ENCODE measurements around the gene MYH9.
"Not testable (repeated sequence)": the region's sequence is repeated elsewhere in the genome, so short reads cannot be mapped to it uniquely, and the experiment has no call there.

The MYH9 gene

DNA sequence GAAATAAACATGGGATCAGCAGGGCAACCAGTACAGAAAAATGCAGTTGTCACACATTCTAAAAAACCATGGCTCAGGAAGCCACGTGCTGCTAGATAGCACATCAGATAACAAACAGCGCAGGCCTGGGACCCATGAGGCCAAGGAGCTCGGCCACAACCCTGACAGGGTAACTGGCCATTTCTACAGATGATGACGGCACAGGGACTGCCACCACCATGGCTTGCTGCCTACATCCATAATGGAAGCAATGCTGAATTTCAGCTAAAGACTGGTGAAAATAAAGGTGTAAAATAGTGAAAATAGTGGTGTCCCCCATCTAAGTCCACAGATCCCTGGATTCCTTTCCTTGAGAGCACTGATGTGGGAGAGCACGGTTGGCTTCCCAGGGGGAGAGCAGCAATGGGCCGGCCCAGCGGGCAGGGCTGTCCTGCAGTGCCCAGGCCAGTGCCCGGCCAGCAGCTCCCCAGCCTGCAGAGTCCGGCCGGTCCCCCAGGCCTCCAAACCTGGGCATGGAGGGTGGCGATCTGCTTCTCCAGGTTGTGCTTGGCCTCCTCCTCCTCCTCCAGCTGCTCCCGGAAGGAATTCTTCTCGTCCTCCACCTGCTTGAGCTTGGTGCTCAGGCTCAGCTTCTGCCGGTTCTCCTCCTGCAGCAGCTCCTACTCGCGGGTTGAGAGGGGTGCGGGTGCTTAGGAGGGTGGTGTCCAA is 94.8 kb downstream of the MYH9 start:
- DNase-seq (ENCODE audit: low spot score): no peak

DNA sequence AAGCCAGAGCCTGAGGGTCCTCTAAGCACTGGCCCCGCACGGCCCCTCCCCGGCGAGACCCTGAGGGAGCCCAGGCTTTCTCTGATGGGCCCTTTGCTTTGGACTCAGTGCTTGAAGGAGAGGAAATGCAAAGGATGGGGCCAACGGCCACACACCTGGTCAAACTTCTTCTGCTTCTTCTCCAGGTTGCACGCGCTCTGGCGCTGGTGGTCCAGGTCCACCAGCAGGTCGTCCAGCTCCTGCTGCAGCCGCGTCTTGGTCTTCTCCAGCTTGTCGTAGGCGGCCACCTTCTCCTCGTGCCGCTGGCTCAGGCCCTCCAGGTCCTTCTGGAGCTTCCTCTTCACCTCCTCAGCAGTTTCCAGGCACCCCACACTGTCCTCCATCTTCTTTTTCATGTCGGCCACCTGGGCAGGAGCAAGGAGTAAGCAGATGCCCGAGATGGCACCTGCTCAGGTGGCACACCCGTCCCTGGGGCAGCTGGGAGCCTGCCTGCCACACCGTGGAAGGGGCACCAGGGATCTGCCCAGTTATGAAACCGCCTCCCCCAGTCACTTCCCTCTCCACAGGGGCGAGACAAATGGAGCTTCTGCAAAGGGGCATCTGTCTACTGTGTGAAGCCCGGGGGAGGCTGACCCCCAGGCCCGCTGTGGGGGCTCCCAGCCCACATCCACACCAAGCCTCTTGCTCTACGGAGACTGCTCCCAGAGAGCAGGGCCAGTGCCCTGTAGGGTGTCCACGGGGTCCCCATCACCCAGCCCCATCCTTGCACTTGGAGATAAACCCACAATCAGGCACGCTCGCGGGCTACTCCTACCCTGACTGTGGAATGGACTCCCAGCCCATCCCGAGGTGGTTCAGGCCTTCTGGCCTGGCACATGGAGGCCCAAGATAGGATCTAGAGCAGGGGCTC is 95.7 kb downstream of the MYH9 start:
- no peak for DNase-seq (ENCODE audit: low spot score)

DNA sequence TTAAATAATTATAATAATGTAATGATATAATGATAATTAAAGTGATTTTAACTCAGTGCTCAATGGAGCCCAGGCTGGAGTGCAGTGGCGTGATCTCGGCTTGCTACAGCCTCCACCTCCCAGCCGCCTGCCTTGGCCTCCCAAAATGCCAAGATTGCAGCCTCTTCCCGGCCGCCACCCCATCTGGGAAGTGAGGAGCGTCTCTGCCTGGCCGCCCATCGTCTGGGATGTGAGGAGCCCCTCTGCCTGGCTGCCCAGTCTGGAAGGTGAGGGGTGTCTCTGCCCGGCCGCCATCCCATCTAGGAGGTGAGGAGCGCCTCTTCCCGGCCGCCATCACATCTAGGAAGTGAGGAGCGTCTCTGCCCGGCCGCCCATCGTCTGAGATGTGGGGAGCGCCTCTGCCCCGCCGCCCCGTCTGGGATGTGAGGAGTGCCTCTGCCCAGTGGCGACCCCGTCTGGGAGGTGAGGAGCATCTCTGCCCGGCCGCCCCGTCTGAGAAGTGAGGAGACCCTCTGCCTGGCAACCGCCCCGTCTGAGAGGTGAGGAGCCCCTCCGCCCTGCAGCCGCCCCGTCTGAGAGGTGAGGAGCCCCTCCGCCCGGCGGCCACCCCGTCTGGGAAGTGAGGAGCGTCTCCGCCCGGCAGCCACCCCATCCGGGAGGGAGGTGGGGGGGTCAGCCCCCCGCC is 97.2 kb downstream of the MYH9 start:
- not testable (repeated sequence) for DNase-seq (ENCODE audit: low spot score)

DNA sequence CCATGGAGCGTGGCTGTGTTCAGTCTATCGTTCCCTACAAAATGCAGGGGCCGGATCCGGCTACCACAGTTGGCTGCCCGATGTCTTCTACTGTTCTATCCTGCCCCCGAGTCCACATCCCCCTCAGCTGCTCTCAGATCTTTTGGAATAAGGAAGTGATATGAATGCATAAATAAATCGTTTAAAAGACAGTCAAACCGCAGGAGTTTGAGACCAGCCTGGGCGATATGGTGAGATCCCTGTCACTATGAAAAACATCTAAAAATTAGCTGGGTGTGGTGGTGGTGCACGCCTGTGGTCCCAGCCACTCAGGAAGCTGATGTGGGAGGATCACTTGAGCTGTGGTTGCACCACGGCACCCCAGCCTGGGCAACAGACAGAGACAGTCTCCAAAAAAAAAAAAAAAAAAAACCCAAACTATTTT is 97.8 kb downstream of the MYH9 start:
- DNase-seq (ENCODE audit: low spot score): not testable (repeated sequence)

DNA sequence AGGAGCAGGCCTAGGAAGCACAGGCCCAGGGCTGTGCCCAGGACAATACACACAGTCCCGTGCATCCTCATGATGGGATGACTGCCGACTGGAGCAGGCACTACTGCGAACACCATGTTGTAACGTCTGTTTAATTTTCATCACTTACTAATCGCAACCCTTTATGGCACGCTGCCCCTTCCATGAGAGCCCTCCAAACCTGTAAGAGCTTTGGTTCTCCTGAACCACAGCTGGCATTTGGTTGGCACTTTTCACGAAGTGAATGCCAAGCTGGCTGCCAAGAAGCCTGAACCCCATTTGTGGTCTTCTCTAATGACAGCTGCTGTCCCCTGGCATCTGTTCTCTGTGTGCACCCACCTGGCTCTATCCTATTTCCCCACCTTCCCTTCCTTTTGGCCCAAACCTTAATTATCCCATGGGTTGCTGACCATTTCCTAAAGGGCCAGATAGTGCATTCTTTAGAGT is 98.3 kb downstream of the MYH9 start:
- DNase-seq (ENCODE audit: low spot score): no peak

DNA sequence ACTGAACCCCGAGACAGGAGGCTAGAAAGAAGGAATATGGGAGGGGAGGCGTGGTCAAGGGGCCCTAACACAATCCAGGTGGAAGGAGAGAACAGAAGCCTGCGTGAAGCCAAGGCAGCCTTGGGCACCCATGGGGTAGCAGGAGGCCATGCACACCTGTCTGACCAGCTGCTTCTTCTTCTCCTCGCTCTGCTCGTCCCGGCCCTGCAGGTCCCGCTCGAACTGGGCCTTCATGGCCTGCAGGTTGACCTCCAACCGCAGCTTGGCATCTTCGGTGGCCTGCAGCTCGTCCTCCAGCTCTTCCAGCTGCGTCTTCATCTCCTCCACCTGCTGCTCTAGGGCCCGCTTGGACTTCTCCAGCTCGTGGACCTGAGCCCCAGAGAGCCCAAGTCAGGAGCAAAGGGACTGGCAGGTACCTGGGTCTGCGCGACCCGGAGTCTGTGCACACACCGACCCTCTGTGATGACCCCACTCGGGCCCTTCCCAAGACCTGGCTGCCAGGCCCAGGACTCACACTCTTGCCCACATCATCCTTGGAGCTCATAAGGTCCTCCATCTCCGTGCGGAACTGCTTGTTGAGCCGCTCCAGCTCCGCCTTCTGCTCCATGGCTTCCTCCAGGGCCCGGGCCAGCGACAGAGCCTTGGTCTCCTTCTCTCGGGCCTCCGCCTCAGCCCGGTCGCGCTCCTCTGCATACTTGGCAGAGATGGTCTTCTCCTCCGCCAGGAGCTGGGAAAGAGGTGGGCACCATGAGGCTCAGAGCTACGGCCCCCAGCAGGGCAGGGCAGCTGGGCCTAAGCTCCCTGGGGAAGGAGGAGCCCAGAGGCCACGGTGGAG is 99.0 kb downstream of the MYH9 start:
- no peak for DNase-seq (ENCODE audit: low spot score)

DNA sequence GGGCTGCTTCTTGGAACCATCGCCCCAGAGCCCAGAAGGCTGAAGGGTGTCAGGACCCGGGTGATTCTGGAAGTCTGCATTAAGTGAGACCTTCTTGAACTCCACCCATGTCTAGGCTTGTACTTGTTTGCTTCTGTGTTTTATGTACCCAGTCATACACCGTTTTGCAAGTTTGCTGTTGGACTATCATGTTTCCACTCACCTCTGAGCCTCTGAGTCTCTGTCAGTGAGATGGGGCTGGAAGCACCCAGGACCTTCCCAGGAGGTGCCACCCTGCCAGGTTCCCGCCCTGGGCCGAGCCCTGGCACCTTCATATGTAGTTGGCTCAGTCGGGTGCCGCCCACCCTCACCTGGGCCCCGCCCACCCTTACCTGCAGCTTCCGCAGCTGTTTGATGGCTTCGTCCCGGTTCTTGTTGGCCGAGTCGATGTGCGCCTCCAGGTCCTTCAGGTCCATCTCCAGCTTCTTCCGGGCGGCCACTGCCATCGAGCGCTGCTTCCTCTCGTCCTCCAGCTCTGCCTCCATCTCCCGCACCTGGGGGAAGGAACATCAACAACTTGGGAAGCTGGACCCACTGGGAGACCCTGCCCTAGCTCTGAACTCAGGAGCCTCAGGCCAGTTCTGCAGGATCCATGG is 99.8 kb downstream of the MYH9 start:
- DNase-seq (ENCODE audit: low spot score): no peak

DNA sequence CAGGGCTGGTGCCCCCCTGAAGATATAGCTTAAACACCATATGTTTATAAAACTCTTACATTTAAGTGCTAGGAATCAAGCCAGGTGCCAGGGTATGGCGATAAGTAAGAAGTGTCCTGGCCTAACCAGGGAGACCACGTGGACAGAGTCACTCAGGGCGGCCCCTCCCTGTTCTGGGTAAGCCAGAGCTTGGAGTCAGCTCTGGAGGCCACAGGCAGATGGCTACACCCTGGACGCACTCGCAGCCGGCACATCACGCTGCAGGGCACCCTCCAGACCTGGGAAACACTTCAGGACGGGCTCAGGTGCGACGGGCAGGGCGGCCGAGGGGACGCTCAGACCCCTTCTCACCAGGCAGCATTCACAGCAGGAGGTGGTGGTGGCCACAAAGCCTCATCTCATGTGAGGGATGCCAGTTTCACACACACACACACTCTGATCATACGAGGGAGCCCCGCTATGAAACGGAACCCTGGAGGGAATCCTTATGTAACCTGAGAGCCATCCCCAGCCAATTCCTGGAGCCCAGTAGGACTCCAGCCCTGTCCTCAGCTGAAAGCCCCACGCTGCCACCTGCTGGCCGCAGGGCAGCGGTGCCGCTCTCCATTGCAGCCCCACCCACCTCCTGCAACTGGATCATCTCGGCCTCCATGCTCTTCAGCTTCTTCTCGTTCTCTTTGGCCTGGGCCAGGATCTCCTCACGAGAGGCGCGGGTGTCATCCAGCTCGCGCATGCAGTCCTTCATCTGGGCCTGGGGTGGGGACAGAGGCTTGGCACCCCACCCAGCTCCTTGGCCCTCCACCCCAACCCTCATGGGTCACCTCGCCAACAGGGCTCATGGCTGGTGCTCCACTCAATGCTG is 101.4 kb downstream of the MYH9 start:
- peak; percentile 53 for DNase-seq (ENCODE audit: low spot score)

DNA sequence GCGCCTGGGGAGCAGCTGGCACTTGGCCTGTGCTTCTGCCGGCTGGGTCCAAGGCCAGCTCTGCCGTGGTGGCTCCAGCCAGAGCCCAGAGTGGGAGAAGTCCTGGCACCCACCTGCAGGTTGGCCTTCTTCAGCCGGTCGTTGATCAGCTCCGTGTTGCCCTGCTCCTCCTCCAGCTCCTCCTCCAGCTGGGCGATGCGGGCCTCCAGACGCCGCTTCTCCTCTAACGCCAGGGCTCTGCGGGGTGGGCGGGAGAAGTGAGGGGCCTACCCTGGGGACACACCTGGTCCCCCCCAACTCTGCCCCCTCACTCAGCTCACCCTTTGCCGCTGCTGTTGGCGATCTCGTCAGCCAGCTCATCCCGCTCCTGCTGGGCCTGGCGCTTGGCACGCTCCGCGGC is 102.2 kb downstream of the MYH9 start:
- no peak for DNase-seq (ENCODE audit: low spot score)

DNA sequence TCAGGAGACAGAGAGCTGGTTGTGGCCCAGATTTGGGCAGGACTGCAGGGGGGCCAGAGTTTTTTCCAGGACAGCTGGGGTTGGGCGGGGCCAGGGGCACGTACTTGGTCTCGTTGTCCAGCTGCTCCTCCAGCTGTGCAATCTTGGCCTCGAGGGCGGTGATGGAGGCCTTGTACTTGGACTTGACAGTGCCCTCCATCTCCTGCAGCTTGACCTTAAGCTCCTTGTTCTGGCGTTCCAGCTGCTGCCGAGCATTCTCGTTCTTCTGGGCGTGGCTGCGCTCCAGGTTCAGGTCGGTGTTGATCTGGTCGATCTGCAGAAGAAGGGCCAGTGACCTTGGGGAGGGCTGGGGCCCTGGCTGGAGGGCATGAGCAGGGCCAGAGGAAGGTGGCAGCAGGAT is 102.8 kb downstream of the MYH9 start:
- no peak for DNase-seq (ENCODE audit: low spot score)

DNA sequence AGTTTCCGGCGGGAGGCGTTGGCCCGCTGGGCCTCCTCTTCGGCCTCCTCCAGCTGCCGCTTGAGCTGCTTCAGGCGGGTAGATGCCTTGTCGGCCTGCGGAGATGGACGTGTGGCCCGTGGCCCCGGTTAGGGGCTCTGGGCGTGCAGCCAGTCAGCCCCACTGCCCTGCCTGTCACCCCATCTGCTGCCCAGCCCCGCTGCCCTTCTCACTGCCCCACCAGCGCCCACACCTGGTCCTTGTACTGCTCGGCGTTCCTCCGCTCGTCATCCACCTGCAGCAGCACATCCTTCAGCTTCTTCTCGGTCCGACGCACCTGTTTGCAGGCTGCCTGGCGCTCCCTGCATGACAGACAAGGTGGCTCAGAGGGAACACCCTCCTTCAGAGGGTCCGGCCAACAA is 103.6 kb downstream of the MYH9 start:
- DNase-seq (ENCODE audit: low spot score): no peak

DNA sequence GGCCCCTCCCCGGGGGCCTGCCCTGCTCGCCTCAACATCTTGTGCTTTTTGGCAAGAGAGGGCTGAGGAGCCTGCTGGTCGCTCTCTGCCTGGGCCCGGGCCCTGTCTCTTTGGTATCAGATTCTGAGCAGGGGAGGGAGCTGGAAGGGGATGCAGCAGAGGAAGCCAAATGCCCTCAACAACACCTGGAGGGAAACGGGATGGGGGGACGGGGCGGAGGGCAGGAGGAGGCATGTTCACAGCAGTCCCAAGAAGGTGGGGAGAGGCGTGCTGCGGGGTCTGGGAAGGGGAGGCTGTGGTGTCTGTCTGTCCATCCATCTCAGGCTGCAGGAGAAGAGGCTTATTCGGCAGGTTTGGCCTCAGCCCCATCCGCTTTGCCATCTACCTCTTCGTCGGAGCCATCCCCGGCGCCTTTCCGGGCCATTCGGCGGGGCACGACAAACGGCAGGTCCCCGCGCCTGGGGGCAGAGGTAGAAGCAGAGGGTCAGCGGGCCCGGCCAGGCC is 105.4 kb downstream of the MYH9 start:
- no peak for DNase-seq (ENCODE audit: low spot score)

DNA sequence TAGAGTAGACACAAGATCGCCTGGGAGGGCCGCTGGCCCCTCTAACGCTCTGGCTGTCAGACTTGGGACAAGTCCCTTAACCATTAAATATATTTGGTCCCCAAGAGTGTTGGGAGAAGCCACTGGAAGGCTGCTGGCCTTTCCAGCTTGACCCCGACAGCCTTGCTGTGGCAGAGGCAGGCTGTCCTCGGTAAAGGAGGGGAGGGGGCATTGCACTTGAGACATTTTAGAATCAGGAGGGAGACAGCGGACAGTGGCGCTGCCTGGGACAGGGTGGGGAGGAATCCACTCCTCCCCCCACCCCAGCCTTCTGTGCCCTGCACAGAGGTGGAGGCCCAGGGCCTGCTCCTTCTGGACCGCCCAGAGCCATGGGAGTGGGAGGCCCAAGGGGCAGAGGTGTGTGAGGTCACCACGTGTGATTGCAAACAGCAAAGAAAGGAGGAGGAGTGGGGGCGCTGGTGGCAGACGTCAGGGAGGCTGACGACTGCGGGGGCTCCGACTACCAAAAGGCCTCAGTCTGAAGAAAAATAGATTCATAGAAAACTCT is 105.9 kb downstream of the MYH9 start:
- DNase-seq (ENCODE audit: low spot score): no peak

DNA sequence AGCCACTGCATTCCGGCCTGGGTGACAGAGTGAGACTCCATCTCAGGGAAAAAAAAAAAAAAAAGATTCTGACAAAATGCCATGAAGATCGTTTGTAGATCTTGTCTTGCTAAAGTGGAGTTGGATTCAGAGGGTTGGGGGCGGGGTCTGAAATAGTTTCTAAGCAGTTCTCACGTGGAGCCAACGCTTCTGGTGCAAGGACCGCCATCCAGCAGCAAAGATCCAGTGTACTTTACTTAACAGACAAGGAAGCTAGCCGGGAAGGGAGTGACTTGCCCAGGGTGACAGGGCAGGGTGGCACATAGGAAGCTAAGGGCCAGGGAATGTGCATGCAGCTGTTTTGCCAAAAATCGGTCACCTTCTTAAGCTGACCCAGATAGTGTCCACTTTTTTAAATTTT is 107.4 kb downstream of the MYH9 start:
- no peak for DNase-seq (ENCODE audit: low spot score)

DNA sequence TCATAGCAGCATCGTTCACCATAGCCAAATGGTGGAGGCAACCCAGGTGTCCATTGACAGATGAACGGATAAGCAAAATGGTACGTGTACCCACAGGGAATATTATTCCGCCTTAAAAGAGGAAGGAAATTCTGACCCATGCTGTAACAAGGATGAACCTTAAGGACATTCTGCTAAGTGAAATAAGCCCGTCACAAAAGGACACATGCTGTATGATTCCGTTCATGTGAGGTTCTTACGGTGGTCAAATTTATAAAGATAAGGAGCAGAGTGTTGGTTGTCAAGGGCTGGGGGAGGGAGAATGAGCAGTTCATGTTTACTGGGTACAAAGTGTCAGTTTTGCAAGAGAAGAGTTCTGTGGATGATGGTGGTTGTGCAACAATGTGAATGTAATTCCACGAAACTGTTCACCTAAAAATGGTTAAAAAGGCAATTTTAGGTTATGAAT is 108.5 kb downstream of the MYH9 start:
- no peak for DNase-seq (ENCODE audit: low spot score)

DNA sequence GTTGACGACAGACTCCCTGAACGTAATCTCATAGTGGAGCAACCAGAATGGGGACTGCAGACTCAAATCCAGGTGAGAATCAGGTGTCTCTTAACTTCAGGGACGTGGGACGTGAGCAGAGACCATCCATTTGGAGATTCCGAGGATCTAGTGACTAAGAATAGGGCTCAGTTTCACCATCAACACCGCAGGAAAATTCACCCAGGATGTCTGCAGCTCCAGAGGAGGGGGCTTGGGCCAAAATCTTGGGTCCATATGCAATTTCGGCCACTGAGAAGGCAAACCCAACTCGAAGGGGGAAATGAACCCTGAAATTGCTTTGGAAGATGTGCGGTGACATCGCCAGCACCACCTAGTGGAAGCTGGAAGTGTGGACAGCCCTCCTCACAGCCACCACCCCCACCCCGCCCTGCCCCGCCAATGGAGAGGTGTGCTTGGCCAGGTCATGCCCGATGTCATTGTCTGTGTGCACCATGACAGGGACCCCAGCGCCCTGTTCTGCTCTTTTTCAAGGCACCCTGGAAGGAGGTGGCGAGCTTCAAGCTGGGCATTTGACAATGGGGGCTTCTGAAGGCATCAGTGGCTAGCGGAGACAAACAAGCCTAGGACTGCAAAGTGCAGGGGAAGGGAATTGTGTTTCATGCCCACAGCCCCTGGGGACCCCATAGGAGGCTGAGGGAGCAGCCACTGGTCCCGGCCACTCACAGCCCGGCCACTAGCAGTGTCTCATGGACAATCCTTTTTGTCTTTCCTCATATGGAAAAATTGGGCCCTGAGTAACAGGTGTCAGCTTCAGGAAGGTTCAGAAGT is 110.1 kb downstream of the MYH9 start:
- peak; percentile 58 for DNase-seq (ENCODE audit: low spot score)

DNA sequence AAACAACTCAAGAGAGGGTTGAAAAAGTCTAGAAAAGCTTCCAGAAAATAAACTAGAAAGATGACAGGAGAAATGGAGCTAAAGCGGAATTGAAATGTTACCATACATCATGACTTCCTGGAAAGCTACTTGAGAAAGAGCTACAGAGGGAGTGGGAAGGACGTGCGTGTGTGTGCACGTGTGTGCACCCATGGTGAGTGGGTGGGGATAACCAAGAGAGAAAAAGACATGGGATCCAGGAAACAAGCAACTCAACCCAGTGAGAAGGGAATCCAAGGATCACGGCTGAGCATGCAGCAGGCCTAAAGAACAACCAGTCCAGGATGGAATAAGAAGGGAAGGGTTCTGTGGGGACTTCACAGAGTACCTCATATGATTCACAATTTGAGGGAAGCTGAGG is 113.2 kb downstream of the MYH9 start:
- no peak for DNase-seq (ENCODE audit: low spot score)

DNA sequence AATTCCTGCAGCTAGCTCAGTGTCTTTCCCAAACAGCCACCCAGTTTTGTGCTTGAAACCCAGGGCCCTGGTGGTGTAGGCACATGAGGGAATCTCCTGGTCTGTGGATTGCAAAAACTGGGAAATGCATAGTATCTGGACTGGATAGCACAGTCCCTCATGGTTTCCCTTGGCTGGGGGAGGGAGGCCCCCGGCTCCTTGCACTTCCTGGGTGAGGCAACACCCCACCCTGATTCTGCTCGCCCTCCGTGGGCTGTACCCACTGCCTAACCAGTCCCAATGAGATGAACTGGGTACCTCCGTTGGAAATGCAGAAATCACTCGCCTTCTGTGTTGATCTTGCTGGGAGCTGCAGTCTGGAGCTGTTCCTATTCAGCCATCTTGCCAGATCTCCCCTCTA is 115.8 kb downstream of the MYH9 start:
- not testable (repeated sequence) for DNase-seq (ENCODE audit: low spot score)

DNA sequence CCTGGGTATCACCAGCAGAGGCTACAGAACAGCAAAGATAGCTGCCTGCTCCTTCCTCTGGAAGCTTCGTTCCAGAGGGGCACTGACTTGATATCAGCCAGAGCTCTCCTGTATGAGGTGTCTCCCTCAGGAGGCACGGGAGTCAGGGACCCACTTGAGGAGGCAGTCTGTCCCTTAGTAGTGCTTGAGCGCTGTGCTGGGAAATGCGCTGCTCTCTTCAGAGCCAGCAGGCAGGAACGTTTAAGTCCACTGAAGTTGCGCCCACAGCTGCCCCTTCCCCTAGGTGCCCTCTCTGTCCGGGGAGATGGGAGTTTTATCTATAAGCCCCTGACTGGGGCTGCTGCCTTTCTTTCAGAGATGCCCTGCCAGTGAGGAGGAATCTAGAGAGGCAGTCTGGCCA is 116.5 kb downstream of the MYH9 start:
- DNase-seq (ENCODE audit: low spot score): not testable (repeated sequence)

All from pons (tissue), 1 donor.